WTC11 (cell line): ENCODE data around the gene XPO6. TPM values are rescaled to one million over a fixed set of nuclear protein-coding genes. Genes with fewer than 3 reads are reported as not detected.

ENCODE experiments used
- ATAC-seq: fragments of 200-7000 bp; cut with Tn5 transposase; 2 replicates; pipeline ENCODE4 v1.10.0; 2021; ENCODE audit warnings: mild to moderate bottlenecking, moderate library complexity
- CTCF ChIA-PET: fragments of 300-600 bp; sonication (Branson Sonifier 250); formaldehyde crosslinking; loops from one replicate; lab custom pipeline; 2021; ENCODE audit warnings: antibody characterized with exemption; lab: Charles Lee
- POLR2A ChIA-PET: fragments of 350-600 bp; sonication (Branson Sonifier 250); formaldehyde crosslinking; loops from one replicate; lab custom pipeline; 2021; ENCODE audit warnings: antibody characterized with exemption; lab: Charles Lee
- DNase-seq: peaks from one replicate; pipeline ENCODE4 v3.0.0; 2021; ENCODE audit warnings: low spot score
- H3K27ac Mint-ChIP-seq: 2 replicates; pipeline ENCODE4 v1.8.0; 2021; ENCODE audit warnings: mixed read lengths
- H3K27me3 Mint-ChIP-seq: 2 replicates; pipeline ENCODE4 v1.8.0; 2021; ENCODE audit warnings: low read depth, mild to moderate bottlenecking, moderate library complexity, mixed read lengths
- H3K36me3 Mint-ChIP-seq: 2 replicates; pipeline ENCODE4 v1.8.0; 2021; ENCODE audit warnings: mixed read lengths
- H3K4me1 Mint-ChIP-seq: 2 replicates; pipeline ENCODE4 v1.8.0; 2022; ENCODE audit warnings: mixed read lengths
- H3K4me3 Mint-ChIP-seq: 2 replicates; pipeline ENCODE4 v1.8.0; 2021; ENCODE audit warnings: mild to moderate bottlenecking, moderate library complexity, mixed read lengths
- H3K9me3 Mint-ChIP-seq: 2 replicates; pipeline ENCODE4 v1.8.0; 2021; ENCODE audit warnings: mixed read lengths
- ATF1 ChIP-seq: sonication (generic); formaldehyde crosslinking; IDR thresholded peaks from 2 replicates; pipeline ENCODE4 v1.8.1; 2023; ENCODE audit warnings: mild to moderate bottlenecking, moderate library complexity, missing genetic modification reagents
- CDX4 ChIP-seq: fragments of 250-450 bp; sonication (Bioruptor Pico); IDR thresholded peaks from 2 replicates; pipeline ENCODE4 v1.9.0; 2021; ENCODE audit warnings: moderate library complexity, mild to moderate bottlenecking, inconsistent platforms, borderline replicate concordance
- ELF4 ChIP-seq: sonication (generic); formaldehyde crosslinking; IDR thresholded peaks from 2 replicates; pipeline ENCODE4 v1.8.1; 2022; ENCODE audit warnings: low read depth, mild to moderate bottlenecking, moderate library complexity, missing genetic modification reagents
- ETV6 ChIP-seq: sonication (generic); formaldehyde crosslinking; IDR thresholded peaks from 2 replicates; pipeline ENCODE4 v1.8.1; 2022; ENCODE audit warnings: mild to moderate bottlenecking, missing genetic modification reagents
- FOXJ3 ChIP-seq: sonication (generic); formaldehyde crosslinking; IDR thresholded peaks from 2 replicates; pipeline ENCODE4 v1.9.0; 2021; ENCODE audit warnings: missing genetic modification reagents, mild to moderate bottlenecking, borderline replicate concordance
- FOXP1 ChIP-seq: sonication (generic); formaldehyde crosslinking; IDR thresholded peaks from 2 replicates; pipeline ENCODE4 v1.8.0; 2022; ENCODE audit warnings: missing genetic modification reagents, mild to moderate bottlenecking, moderate library complexity, borderline replicate concordance
- GRHL2 ChIP-seq: fragments of 250-450 bp; sonication (Bioruptor Pico); IDR thresholded peaks from 2 replicates; pipeline ENCODE4 v1.8.0; 2022; ENCODE audit warnings: mild to moderate bottlenecking, moderate library complexity; ENCODE audit not compliant: insufficient replicate concordance, severe bottlenecking
- GTF2I ChIP-seq: fragments of 250-450 bp; sonication (Bioruptor Pico); conservative IDR thresholded peaks from 2 replicates; pipeline ENCODE4 v1.4.0; 2021; ENCODE audit warnings: mild to moderate bottlenecking
- MXD4 ChIP-seq: fragments of 250-450 bp; sonication (Bioruptor Pico); IDR thresholded peaks from 2 replicates; pipeline ENCODE4 v1.8.0; 2021; ENCODE audit warnings: mild to moderate bottlenecking, moderate library complexity, borderline replicate concordance
- NFYB ChIP-seq: sonication (generic); formaldehyde crosslinking; conservative IDR thresholded peaks from 2 replicates; pipeline ENCODE4 v1.8.0; 2022; ENCODE audit warnings: low read depth, missing genetic modification reagents
- NR1H2 ChIP-seq: sonication (generic); formaldehyde crosslinking; IDR thresholded peaks from 2 replicates; pipeline ENCODE4 v1.9.0; 2021; ENCODE audit warnings: mild to moderate bottlenecking, moderate library complexity, missing genetic modification reagents
- PRRX2 ChIP-seq: fragments of 250-450 bp; sonication (Bioruptor Pico); IDR thresholded peaks from 2 replicates; pipeline ENCODE4 v1.8.0; 2021; ENCODE audit warnings: mild to moderate bottlenecking
- RELA ChIP-seq: sonication (generic); formaldehyde crosslinking; IDR thresholded peaks from 2 replicates; pipeline ENCODE4 v1.8.1; 2022; ENCODE audit warnings: missing genetic modification reagents, mild to moderate bottlenecking, borderline replicate concordance
- RORB ChIP-seq: fragments of 250-450 bp; sonication (Bioruptor Pico); IDR thresholded peaks from 2 replicates; pipeline ENCODE4 v1.9.0; 2021; ENCODE audit warnings: mild to moderate bottlenecking
- TCF7 ChIP-seq: sonication (generic); formaldehyde crosslinking; IDR thresholded peaks from 2 replicates; pipeline ENCODE4 v1.8.0; 2022; ENCODE audit warnings: mild to moderate bottlenecking, low read depth, missing genetic modification reagents, moderate library complexity
- TP53 ChIP-seq: sonication (generic); formaldehyde crosslinking; IDR thresholded peaks from 2 replicates; pipeline ENCODE4 v1.8.1; 2023; ENCODE audit warnings: mild to moderate bottlenecking, missing genetic modification reagents
- ZNF121 ChIP-seq: sonication (generic); formaldehyde crosslinking; IDR thresholded peaks from 2 replicates; pipeline ENCODE4 v1.8.0; 2023; ENCODE audit warnings: missing genetic modification reagents
- ZNF138 ChIP-seq: sonication (generic); formaldehyde crosslinking; conservative IDR thresholded peaks from 2 replicates; pipeline ENCODE4 v1.8.1; 2022; ENCODE audit warnings: mild to moderate bottlenecking, moderate library complexity, missing genetic modification reagents
- ZNF317 ChIP-seq: sonication (generic); formaldehyde crosslinking; IDR thresholded peaks from 2 replicates; pipeline ENCODE4 v1.8.1; 2023; ENCODE audit warnings: low read depth, mild to moderate bottlenecking, moderate library complexity, missing genetic modification reagents, borderline replicate concordance
- ZNF532 ChIP-seq: fragments of 250-450 bp; sonication (Bioruptor Pico); IDR thresholded peaks from 2 replicates; pipeline ENCODE4 v1.9.0; 2021; ENCODE audit warnings: mild to moderate bottlenecking, borderline replicate concordance
- total RNA-seq: library from RNA; stranded (reverse); gene quantifications from 3 replicates; pipeline ENCODE4 v1.2.3, GENCODE V29; 2021
- TF ChIP-seq, protein P1 (sequence below): sonication (generic); formaldehyde crosslinking; IDR thresholded peaks from 2 replicates; pipeline ENCODE4 v1.8.1; 2022; ENCODE audit warnings: mild to moderate bottlenecking, missing genetic modification reagents, moderate library complexity, borderline replicate concordance
- TF ChIP-seq, protein P2 (sequence below): sonication (generic); formaldehyde crosslinking; IDR thresholded peaks from 2 replicates; pipeline ENCODE4 v1.8.0; 2022; ENCODE audit warnings: missing genetic modification reagents

The XPO6 gene
- total RNA-seq, 1 experiment from 2014 or later: 160 TPM

GRCh38 chr16:28110074-28110473 lies 101.7 kb downstream of the XPO6 start:
- Mint-ChIP-seq H3K27me3 (no peaks in the 10 kb centered on the region), H3K4me1 (no peaks in the 10 kb centered on the region), H3K27ac (no peak overlapping the region), H3K36me3 (peaks cover 55% of the 10 kb centered on the region), H3K9me3 (no peaks in the 10 kb centered on the region), H3K4me3 (no peak overlapping the region)
- TF ChIP-seq ATF1 (CRISPR knock-in tag) (no peak), ETV6 (CRISPR knock-in tag) (no peak)
- ATAC-seq (no peak), DNase-seq (no peak)
- CTCF ChIA-PET: no interaction called here
- POLR2A ChIA-PET: no interaction called here

- CTCF ChIA-PET: no interaction called here
- Mint-ChIP-seq H3K9me3 (no peaks in the 10 kb centered on the region), H3K27ac (peak overlapping the region; percentile 33; the same call in 1 of the 2 replicates), H3K4me3 (no peak overlapping the region), H3K27me3 (no peaks in the 10 kb centered on the region), H3K36me3 (peaks cover 63% of the 10 kb centered on the region), H3K4me1 (no peaks in the 10 kb centered on the region)
- DNase-seq (no peak), ATAC-seq (no peak)
- TF ChIP-seq, protein P1, sequence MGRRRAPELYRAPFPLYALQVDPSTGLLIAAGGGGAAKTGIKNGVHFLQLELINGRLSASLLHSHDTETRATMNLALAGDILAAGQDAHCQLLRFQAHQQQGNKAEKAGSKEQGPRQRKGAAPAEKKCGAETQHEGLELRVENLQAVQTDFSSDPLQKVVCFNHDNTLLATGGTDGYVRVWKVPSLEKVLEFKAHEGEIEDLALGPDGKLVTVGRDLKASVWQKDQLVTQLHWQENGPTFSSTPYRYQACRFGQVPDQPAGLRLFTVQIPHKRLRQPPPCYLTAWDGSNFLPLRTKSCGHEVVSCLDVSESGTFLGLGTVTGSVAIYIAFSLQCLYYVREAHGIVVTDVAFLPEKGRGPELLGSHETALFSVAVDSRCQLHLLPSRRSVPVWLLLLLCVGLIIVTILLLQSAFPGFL (CRISPR knock-in tag): no peak
- TF ChIP-seq NR1H2 (CRISPR knock-in tag): no peak
- no peak for TF ChIP-seq FOXP1 (CRISPR knock-in tag)
- TF ChIP-seq ZNF317 (CRISPR knock-in tag): no peak
- no peak for TF ChIP-seq RELA (CRISPR knock-in tag)
- POLR2A ChIA-PET: no interaction called here
Observed at GRCh38 chr16:28108590-28109247, 103.0 kb downstream of the XPO6 start.

- no peak for ATAC-seq
Observed at GRCh38 chr16:28107232-28107631, 104.5 kb downstream of the XPO6 start.

More at GRCh38 chr16:28107232-28107631, 104.5 kb downstream of the XPO6 start:
- Mint-ChIP-seq H3K27me3 (no peaks in the 10 kb centered on the region), H3K27ac (peak overlapping the region; percentile 73), H3K4me1 (no peaks in the 10 kb centered on the region), H3K36me3 (peaks cover 72% of the 10 kb centered on the region), H3K4me3 (no peak overlapping the region), H3K9me3 (no peaks in the 10 kb centered on the region)
- CTCF ChIA-PET: no interaction called here
- no peak for DNase-seq
- no peak for TF ChIP-seq MXD4 (CRISPR knock-in tag)
- no peak for TF ChIP-seq ZNF138 (CRISPR knock-in tag)
- no peak for TF ChIP-seq ELF4 (CRISPR knock-in tag)
- TF ChIP-seq FOXJ3: no peak
- no peak for TF ChIP-seq CDX4 (CRISPR knock-in tag)
- no peak for TF ChIP-seq NFYB (CRISPR knock-in tag)
- TF ChIP-seq TP53: no peak
- no peak for TF ChIP-seq PRRX2 (CRISPR knock-in tag)
- TF ChIP-seq GTF2I: no peak
- no peak for TF ChIP-seq TCF7 (CRISPR knock-in tag)
- no peak for TF ChIP-seq GRHL2
- TF ChIP-seq ZNF121: no peak
- no peak for TF ChIP-seq RORB (CRISPR knock-in tag)
- TF ChIP-seq, protein P2, sequence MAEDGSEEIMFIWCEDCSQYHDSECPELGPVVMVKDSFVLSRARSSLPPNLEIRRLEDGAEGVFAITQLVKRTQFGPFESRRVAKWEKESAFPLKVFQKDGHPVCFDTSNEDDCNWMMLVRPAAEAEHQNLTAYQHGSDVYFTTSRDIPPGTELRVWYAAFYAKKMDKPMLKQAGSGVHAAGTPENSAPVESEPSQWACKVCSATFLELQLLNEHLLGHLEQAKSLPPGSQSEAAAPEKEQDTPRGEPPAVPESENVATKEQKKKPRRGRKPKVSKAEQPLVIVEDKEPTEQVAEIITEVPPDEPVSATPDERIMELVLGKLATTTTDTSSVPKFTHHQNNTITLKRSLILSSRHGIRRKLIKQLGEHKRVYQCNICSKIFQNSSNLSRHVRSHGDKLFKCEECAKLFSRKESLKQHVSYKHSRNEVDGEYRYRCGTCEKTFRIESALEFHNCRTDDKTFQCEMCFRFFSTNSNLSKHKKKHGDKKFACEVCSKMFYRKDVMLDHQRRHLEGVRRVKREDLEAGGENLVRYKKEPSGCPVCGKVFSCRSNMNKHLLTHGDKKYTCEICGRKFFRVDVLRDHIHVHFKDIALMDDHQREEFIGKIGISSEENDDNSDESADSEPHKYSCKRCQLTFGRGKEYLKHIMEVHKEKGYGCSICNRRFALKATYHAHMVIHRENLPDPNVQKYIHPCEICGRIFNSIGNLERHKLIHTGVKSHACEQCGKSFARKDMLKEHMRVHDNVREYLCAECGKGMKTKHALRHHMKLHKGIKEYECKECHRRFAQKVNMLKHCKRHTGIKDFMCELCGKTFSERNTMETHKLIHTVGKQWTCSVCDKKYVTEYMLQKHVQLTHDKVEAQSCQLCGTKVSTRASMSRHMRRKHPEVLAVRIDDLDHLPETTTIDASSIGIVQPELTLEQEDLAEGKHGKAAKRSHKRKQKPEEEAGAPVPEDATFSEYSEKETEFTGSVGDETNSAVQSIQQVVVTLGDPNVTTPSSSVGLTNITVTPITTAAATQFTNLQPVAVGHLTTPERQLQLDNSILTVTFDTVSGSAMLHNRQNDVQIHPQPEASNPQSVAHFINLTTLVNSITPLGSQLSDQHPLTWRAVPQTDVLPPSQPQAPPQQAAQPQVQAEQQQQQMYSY (CRISPR knock-in tag): no peak
- no peak for TF ChIP-seq ZNF532
- POLR2A ChIA-PET: no interaction called here
